Prostate gland (tissue), 2 donors: ENCODE data around the gene AMHR2. TPM values are rescaled to one million over a fixed set of nuclear protein-coding genes. Genes with fewer than 3 reads are reported as not detected.

Experiments
- DNase-seq: peaks from one replicate; pipeline ENCODE4 v3.0.0-alpha.2; 2019; ENCODE audit warnings: low spot score
- H3K27ac ChIP-seq, 2 donors: fragments of 200-600 bp; sonication (generic); 2 replicates each; pipeline ENCODE4 v1.5.1; 2017 to 2019
- H3K27me3 ChIP-seq: fragments of 200-600 bp; sonication (generic); replicated peaks from 2 replicates; pipeline ENCODE4 v1.5.1; 2019; ENCODE audit not compliant: insufficient read depth
- H3K36me3 ChIP-seq, 2 donors: fragments of 200-600 bp; sonication (generic); 1 replicate in 1 of 2; 2 replicates in 1 of 2; pipeline versions ENCODE4 v1.5.1 to v1.8.1; 2017 to 2019
- H3K4me1 ChIP-seq: fragments of 200-600 bp; sonication (generic); replicated peaks from 2 replicates; pipeline ENCODE4 v1.5.1; 2019
- H3K4me3 ChIP-seq, 2 donors: fragments of 200-600 bp; sonication (generic); 2 replicates each; pipeline ENCODE4 v1.5.1; 2017 to 2019
- H3K9me3 ChIP-seq: fragments of 200-600 bp; sonication (generic); 2 replicates; pipeline ENCODE4 v1.5.1; 2017
- POLR2A ChIP-seq: fragments of 450-650 bp; IDR thresholded peaks from one replicate; pipeline ENCODE4 v1.6.1; 2016; ENCODE audit warnings: antibody characterized with exemption, mild to moderate bottlenecking
- POLR2AphosphoS5 ChIP-seq: sonication (generic); formaldehyde crosslinking; IDR thresholded peaks from one replicate; pipeline ENCODE4 v1.6.1; 2017; ENCODE audit warnings: antibody characterized with exemption
- WGBS: methylation state at CpG from one replicate; pipeline ENCODE4 v1.1.5; 2018; 5-methylcytosine and 5-hydroxymethylcytosine counted together
- intact Hi-C: fragments of 100-400 bp; cut with DNase I; formaldehyde crosslinking; loops from one replicate; pipeline ENCODE4 v1.14.2; 2022
- total RNA-seq, 2 donors: library from RNA; depleted of rRNA; stranded (reverse); fragments of >200 nt; gene quantifications; one replicate each; pipeline ENCODE4 v1.1.0, GENCODE V29; 2016
- TF ChIP-seq, protein P1 (sequence below), 4 experiments: fragments of 200-600 bp in 2 of 4; fragments of 450-650 bp in 2 of 4; sonication (generic) in 2 of 4; IDR thresholded peaks; 1 replicate in 3 of 4; 2 replicates in 1 of 4; pipeline ENCODE4 v1.5.1; 2016 to 2019; ENCODE audit warnings: antibody characterized with exemption in 4 of 4, mild to moderate bottlenecking in 2 of 4, moderate library complexity in 2 of 4

The AMHR2 gene
- total RNA-seq, 2 donors from 2014 or later: 44.5 TPM; not detected in 1

- intact Hi-C loops: no loop called here
- TF ChIP-seq POLR2AphosphoS5 (no peak), POLR2A (no peak)
- TF ChIP-seq, protein P1, sequence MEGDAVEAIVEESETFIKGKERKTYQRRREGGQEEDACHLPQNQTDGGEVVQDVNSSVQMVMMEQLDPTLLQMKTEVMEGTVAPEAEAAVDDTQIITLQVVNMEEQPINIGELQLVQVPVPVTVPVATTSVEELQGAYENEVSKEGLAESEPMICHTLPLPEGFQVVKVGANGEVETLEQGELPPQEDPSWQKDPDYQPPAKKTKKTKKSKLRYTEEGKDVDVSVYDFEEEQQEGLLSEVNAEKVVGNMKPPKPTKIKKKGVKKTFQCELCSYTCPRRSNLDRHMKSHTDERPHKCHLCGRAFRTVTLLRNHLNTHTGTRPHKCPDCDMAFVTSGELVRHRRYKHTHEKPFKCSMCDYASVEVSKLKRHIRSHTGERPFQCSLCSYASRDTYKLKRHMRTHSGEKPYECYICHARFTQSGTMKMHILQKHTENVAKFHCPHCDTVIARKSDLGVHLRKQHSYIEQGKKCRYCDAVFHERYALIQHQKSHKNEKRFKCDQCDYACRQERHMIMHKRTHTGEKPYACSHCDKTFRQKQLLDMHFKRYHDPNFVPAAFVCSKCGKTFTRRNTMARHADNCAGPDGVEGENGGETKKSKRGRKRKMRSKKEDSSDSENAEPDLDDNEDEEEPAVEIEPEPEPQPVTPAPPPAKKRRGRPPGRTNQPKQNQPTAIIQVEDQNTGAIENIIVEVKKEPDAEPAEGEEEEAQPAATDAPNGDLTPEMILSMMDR (IDR thresholded peaks at IDR 0.05): no peak
Measured at GRCh38 chr12:53459097-53459496, 35.4 kb downstream of the AMHR2 start.

GRCh38 chr12:53461059-53461458 lies 37.4 kb downstream of the AMHR2 start:
- no peak overlapping the region for H3K27ac ChIP-seq
- H3K9me3 ChIP-seq: no peaks in the 10 kb centered on the region
- WGBS: 80% methylated on average over 3 of the region's 3 CpGs
- intact Hi-C loops: no loop called here
- TF ChIP-seq, protein P1 (IDR thresholded peaks at IDR 0.05): no peak
- TF ChIP-seq POLR2A: no peak
- peaks cover 33 to 81% of the 10 kb centered on the region in 2 donors for H3K36me3 ChIP-seq
- DNase-seq: no peak
- no peak overlapping the region for H3K4me3 ChIP-seq
- H3K4me1 ChIP-seq: peaks cover 3% of the 10 kb centered on the region
- H3K27me3 ChIP-seq: no peaks in the 10 kb centered on the region

More at GRCh38 chr12:53459097-53459496, 35.4 kb downstream of the AMHR2 start:
- Histone ChIP-seq H3K27ac (no peak overlapping the region), H3K4me3 (no peak overlapping the region), H3K36me3 (peaks cover 28 to 82% of the 10 kb centered on the region in 2 donors), H3K27me3 (no peaks in the 10 kb centered on the region), H3K9me3 (no peaks in the 10 kb centered on the region), H3K4me1 (peaks cover 3% of the 10 kb centered on the region)
- DNase-seq: no peak
- 69% methylated on average over 4 of the region's 4 CpGs for WGBS

GRCh38 chr12:53461591-53461990 lies 37.9 kb downstream of the AMHR2 start:
- WGBS: 84% methylated on average over 8 of the region's 8 CpGs
- H3K27me3 ChIP-seq: no peaks in the 10 kb centered on the region
- peaks cover 33 to 76% of the 10 kb centered on the region in 2 donors for H3K36me3 ChIP-seq
- no peak for DNase-seq
- no peak overlapping the region for H3K27ac ChIP-seq
- TF ChIP-seq, protein P1 (IDR thresholded peaks at IDR 0.05): no peak
- TF ChIP-seq POLR2A (no peak), POLR2AphosphoS5 (no peak)
- intact Hi-C loops: no loop called here
- no peak overlapping the region for H3K4me3 ChIP-seq
- H3K9me3 ChIP-seq: no peaks in the 10 kb centered on the region
- peaks cover 3% of the 10 kb centered on the region for H3K4me1 ChIP-seq

GRCh38 chr12:53462935-53463334 lies 39.3 kb downstream of the AMHR2 start:
- Histone ChIP-seq H3K27me3 (no peaks in the 10 kb centered on the region), H3K4me1 (peaks cover 3% of the 10 kb centered on the region), H3K36me3 (peaks cover 37 to 69% of the 10 kb centered on the region in 2 donors), H3K9me3 (no peaks in the 10 kb centered on the region), H3K4me3 (no peak overlapping the region), H3K27ac (no peak overlapping the region)
- WGBS: 71% methylated on average over 3 of the region's 3 CpGs
- intact Hi-C loops: no loop called here
- TF ChIP-seq, protein P1 (IDR thresholded peaks at IDR 0.05): no peak
- TF ChIP-seq POLR2A (no peak), POLR2AphosphoS5 (no peak)
- no peak for DNase-seq

DNA sequence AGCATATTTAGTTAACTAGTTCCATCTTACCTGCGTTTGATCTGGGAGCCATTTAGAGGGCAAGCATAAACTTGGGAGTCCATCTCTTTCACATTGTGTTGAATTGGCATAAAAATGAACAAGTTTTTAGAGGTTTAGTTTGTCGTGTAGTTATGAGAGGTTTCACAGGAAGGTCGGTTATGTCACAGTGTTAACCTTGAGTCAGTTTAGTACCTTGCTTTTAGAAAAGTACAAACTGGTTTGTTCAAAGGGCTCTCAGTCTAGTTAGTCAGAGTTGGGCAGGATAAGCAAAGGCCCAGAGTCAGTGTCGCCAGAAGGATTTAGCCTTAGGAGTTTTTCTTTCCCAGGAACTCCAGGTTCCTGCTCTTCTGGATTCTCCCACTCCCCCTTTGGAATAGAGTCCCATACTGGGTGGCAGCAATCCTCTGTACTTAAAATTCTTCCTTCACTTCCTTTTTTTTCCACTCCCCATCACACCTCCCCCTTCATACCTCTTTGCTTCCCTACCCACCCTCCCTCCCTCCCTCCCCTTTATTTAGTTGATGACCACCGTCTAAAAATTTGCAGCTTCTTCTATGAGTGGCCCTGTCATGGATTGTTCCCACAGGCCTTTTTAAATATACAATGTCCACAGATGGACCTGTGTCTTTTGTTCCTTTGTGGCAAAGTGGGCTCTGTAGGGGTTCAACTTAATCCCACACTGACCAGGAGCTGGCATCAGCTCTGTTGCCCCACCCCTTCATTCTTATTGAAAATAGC lies 40.3 kb downstream of the AMHR2 start:
- 49% methylated on average over 5 of the region's 5 CpGs for WGBS
- DNase-seq: no peak
- intact Hi-C loops: no loop called here
- Histone ChIP-seq H3K9me3 (no peaks in the 10 kb centered on the region), H3K27ac (no peak overlapping the region), H3K36me3 (peaks cover 39 to 62% of the 10 kb centered on the region in 2 donors), H3K4me3 (no peak overlapping the region), H3K27me3 (no peaks in the 10 kb centered on the region), H3K4me1 (peaks cover 3% of the 10 kb centered on the region)
- TF ChIP-seq, protein P1 (IDR thresholded peaks at IDR 0.05): no peak
- TF ChIP-seq POLR2A (no peak), POLR2AphosphoS5 (no peak)
